Fibroblast of lung (primary cell): ENCODE measurements around the gene ERRFI1. TPM values are rescaled to one million over a fixed set of nuclear protein-coding genes. Genes with fewer than 3 reads are reported as not detected.

ENCODE experiments used
- DNase-seq, 2 donors: peaks; one replicate each; pipeline versions ENCODE4 v3.0.0 to v3.0.0-alpha.2; 2010; ENCODE audit warnings: low read depth in 2 of 2
- H2AFZ ChIP-seq: 2 replicates; pipeline ENCODE4 v1.5.1; 2012; ENCODE audit warnings: low read length, control low read depth, inconsistent platforms
- H3K27ac ChIP-seq: 2 replicates; pipeline ENCODE4 v1.5.1; 2011; ENCODE audit warnings: low read length, control low read depth; ENCODE audit not compliant: insufficient read depth
- H3K27me3 ChIP-seq: 2 replicates; pipeline ENCODE4 v1.5.1; 2011; ENCODE audit warnings: mild to moderate bottlenecking, low read length; ENCODE audit not compliant: control insufficient read depth, insufficient read depth
- H3K36me3 ChIP-seq: 2 replicates; pipeline ENCODE4 v1.5.1; 2011; ENCODE audit warnings: low read length; ENCODE audit not compliant: control insufficient read depth, insufficient read depth
- H3K4me1 ChIP-seq: 2 replicates; pipeline ENCODE4 v1.5.1; 2011; ENCODE audit warnings: low read length; ENCODE audit not compliant: control insufficient read depth, insufficient read depth; ENCODE audit errors: extremely low read depth
- H3K4me2 ChIP-seq: 2 replicates; pipeline ENCODE4 v1.5.1; 2011; ENCODE audit warnings: low read length, control low read depth; ENCODE audit not compliant: insufficient read depth; ENCODE audit errors: extremely low read depth
- H3K4me3 ChIP-seq, 4 experiments: fragments of 200-600 bp in 1 of 4; sonication (generic) in 1 of 4; replicated peaks in 1 of 4; 2 replicates each; pipeline ENCODE4 v1.5.1; 2011 to 2016; ENCODE audit warnings: low read length in 4 of 4, low read depth in 3 of 4, mild to moderate bottlenecking in 3 of 4, control low read depth in 2 of 4, inconsistent platforms in 1 of 4, mixed read lengths in 1 of 4; ENCODE audit not compliant: insufficient read depth in 1 of 4; ENCODE audit errors: control extremely low read depth in 1 of 4
- H3K79me2 ChIP-seq: 2 replicates; pipeline ENCODE4 v1.5.1; 2012; ENCODE audit warnings: mild to moderate bottlenecking, low read length, inconsistent platforms; ENCODE audit not compliant: control insufficient read depth, insufficient read depth
- H3K9ac ChIP-seq: 2 replicates; pipeline ENCODE4 v1.5.1; 2011; ENCODE audit warnings: mild to moderate bottlenecking, low read length, control low read depth; ENCODE audit not compliant: insufficient read depth
- H3K9me3 ChIP-seq: 2 replicates; pipeline ENCODE4 v1.5.1; 2012; ENCODE audit warnings: low read depth, low read length; ENCODE audit not compliant: control insufficient read depth, insufficient read depth
- H4K20me1 ChIP-seq: 2 replicates; pipeline ENCODE4 v1.5.1; 2011; ENCODE audit warnings: low read length; ENCODE audit not compliant: control insufficient read depth, insufficient read depth; ENCODE audit errors: extremely low read depth
- CTCF ChIP-seq, 2 donors: IDR thresholded peaks in 1 of 2; conservative IDR thresholded peaks in 1 of 2; 1 replicate in 1 of 2; 2 replicates in 1 of 2; pipeline ENCODE4 v1.5.1; 2011 to 2012; ENCODE audit warnings: low read length in 2 of 2, control low read depth in 1 of 2, inconsistent platforms in 1 of 2, low read depth in 1 of 2, mild to moderate bottlenecking in 1 of 2
- EZH2 ChIP-seq: IDR thresholded peaks from 2 replicates; pipeline ENCODE4 v1.5.1; 2012; ENCODE audit warnings: low read length, control low read depth, mild to moderate bottlenecking; ENCODE audit errors: missing control alignments
- polyA plus RNA-seq, 2 donors: library from polyadenylated mRNA; depleted of rRNA in 1 of 2; stranded (reverse) in 1 of 2; unstranded in 1 of 2; fragments of >200 nt; gene quantifications; 2 replicates each; pipeline ENCODE4 v1.2.1, GENCODE V29; 2011 to 2012; ENCODE audit warnings: missing spikeins in 1 of 2
- total RNA-seq: library from RNA; depleted of rRNA; stranded (reverse); fragments of >200 nt; gene quantifications from 2 replicates; pipeline ENCODE4 v1.2.1, GENCODE V29; 2014

ERRFI1 gene
- total and polyA plus RNA-seq, 2 donors (not counting 1 experiment from before 2014, with no cell fraction given): 46.2 to 105 TPM

GRCh38 chr1:8017495-8018197 is 8.5 kb downstream of the ERRFI1 start:
- H2AFZ ChIP-seq: no peak overlapping the region
- peaks cover 36% of the 10 kb centered on the region for H3K4me1 ChIP-seq
- DNase-seq: peak; percentile 49 to 68
- TF ChIP-seq EZH2: no peak
- no peak for TF ChIP-seq CTCF (conservative IDR thresholded peaks at IDR 0.05 in 1 of 2, IDR thresholded peaks at IDR 0.05 in 1 of 2; ENCODE audit: low read depth in 1 of 2, low read length in 2 of 2)
- H3K27me3 ChIP-seq: no peaks in the 10 kb centered on the region
- peak overlapping the region in 1 of 4 experiments; percentile 1 for H3K4me3 ChIP-seq
- no peak overlapping the region for H3K4me2 ChIP-seq
- peaks cover 88% of the 10 kb centered on the region for H3K79me2 ChIP-seq
- H3K9ac ChIP-seq: no peak overlapping the region
- H3K9me3 ChIP-seq: no peaks in the 10 kb centered on the region
- H3K36me3 ChIP-seq: peaks cover 16% of the 10 kb centered on the region
- H4K20me1 ChIP-seq: no peaks in the 10 kb centered on the region
- H3K27ac ChIP-seq: no peak overlapping the region

DNA sequence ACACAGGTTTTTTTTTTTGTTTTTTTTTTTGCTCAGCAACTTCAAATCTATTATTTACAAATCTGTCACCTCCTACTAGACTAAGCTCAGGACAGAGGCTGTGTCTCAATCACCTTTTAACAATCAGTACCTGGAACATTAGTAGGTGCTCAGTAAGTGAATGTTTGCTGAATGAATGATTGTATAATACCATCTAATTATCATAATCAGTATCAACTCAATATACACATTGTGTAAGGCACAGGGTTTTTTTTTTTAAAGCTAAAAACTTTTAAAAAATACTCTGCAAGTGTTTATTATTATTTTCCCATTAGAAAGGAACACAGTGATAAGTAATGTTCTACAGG is 9.2 kb downstream of the ERRFI1 start:
- TF ChIP-seq EZH2 (no peak), CTCF (conservative IDR thresholded peaks at IDR 0.05 in 1 of 2, IDR thresholded peaks at IDR 0.05 in 1 of 2; ENCODE audit: low read depth in 1 of 2, low read length in 2 of 2) (no peak)
- Histone ChIP-seq H3K27ac (no peak overlapping the region), H3K79me2 (peaks cover 83% of the 10 kb centered on the region), H3K4me1 (peaks cover 36% of the 10 kb centered on the region), H3K27me3 (no peaks in the 10 kb centered on the region), H3K9ac (no peak overlapping the region), H3K4me2 (no peak overlapping the region), H3K9me3 (no peaks in the 10 kb centered on the region), H3K36me3 (peaks cover 16% of the 10 kb centered on the region), H2AFZ (no peak overlapping the region), H3K4me3 (no peak overlapping the region), H4K20me1 (no peaks in the 10 kb centered on the region)
- peak in 1 of 2 donors; percentile 9 for DNase-seq

GRCh38 chr1:8016210-8016894 is 9.8 kb downstream of the ERRFI1 start:
- DNase-seq: peak in 1 of 2 donors; percentile 33
- no peak overlapping the region for H3K27ac ChIP-seq
- H3K9me3 ChIP-seq: no peaks in the 10 kb centered on the region
- H3K4me1 ChIP-seq: peaks cover 34% of the 10 kb centered on the region
- TF ChIP-seq EZH2: no peak
- no peaks in the 10 kb centered on the region for H4K20me1 ChIP-seq
- H3K9ac ChIP-seq: no peak overlapping the region
- H3K27me3 ChIP-seq: no peaks in the 10 kb centered on the region
- peaks cover 16% of the 10 kb centered on the region for H3K36me3 ChIP-seq
- H3K4me3 ChIP-seq: peak overlapping the region in 1 of 4 experiments; percentile 43
- no peak overlapping the region for H3K4me2 ChIP-seq
- H2AFZ ChIP-seq: no peak overlapping the region
- H3K79me2 ChIP-seq: peaks cover 79% of the 10 kb centered on the region
